Measurements from ENCODE around the gene MMP7.

GRCh38 chr11:102577182-102577581 lies 46.6 kb upstream of the MMP7 start:
- TF ChIP-seq, protein P1, sequence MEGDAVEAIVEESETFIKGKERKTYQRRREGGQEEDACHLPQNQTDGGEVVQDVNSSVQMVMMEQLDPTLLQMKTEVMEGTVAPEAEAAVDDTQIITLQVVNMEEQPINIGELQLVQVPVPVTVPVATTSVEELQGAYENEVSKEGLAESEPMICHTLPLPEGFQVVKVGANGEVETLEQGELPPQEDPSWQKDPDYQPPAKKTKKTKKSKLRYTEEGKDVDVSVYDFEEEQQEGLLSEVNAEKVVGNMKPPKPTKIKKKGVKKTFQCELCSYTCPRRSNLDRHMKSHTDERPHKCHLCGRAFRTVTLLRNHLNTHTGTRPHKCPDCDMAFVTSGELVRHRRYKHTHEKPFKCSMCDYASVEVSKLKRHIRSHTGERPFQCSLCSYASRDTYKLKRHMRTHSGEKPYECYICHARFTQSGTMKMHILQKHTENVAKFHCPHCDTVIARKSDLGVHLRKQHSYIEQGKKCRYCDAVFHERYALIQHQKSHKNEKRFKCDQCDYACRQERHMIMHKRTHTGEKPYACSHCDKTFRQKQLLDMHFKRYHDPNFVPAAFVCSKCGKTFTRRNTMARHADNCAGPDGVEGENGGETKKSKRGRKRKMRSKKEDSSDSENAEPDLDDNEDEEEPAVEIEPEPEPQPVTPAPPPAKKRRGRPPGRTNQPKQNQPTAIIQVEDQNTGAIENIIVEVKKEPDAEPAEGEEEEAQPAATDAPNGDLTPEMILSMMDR (conservative IDR thresholded peaks at IDR 0.05 in 1 of 2, IDR thresholded peaks at IDR 0.05 in 1 of 2; ENCODE audit: low read depth in 1 of 2, low read length in 2 of 2) = no peak
- TF ChIP-seq EZH2 (IDR thresholded peaks at IDR 0.05; ENCODE audit: low read length, missing control alignments) = no peak
